Breast epithelium (tissue), 4 donors: ENCODE results near the gene GSK3A. TPM values are rescaled to one million over a fixed set of nuclear protein-coding genes. Genes with fewer than 3 reads are reported as not detected.

Source experiments
- DNase-seq, 2 donors: peaks; one replicate each; pipeline ENCODE4 v3.0.0-alpha.2; 2019; ENCODE audit warnings: low spot score in 2 of 2
- H3K27ac ChIP-seq, 2 donors: fragments of 200-600 bp; sonication (generic) in 1 of 2; one replicate each; pipeline ENCODE4 v1.5.1; 2016 to 2019; ENCODE audit warnings: mild to moderate bottlenecking in 1 of 2
- H3K27me3 ChIP-seq, 2 donors: fragments of 200-600 bp; sonication (generic) in 1 of 2; one replicate each; pipeline versions ENCODE4 v1.5.1 to v1.6.0; 2017 to 2019; ENCODE audit warnings: control low read depth in 1 of 2, mild to moderate bottlenecking in 1 of 2
- H3K36me3 ChIP-seq: fragments of 200-600 bp; one replicate; pipeline ENCODE4 v1.5.1; 2019
- H3K4me1 ChIP-seq, 2 donors: fragments of 200-600 bp; sonication (generic); one replicate each; pipeline ENCODE4 v1.5.1; 2016 to 2019; ENCODE audit warnings: control low read depth in 1 of 2
- H3K4me3 ChIP-seq, 3 donors: fragments of 200-600 bp; sonication (generic); 1 replicate in 2 of 3; 2 replicates in 1 of 3; pipeline ENCODE4 v1.5.1; 2016 to 2019; ENCODE audit warnings: mild to moderate bottlenecking in 3 of 3, moderate library complexity in 2 of 3
- H3K9me3 ChIP-seq, 2 donors: fragments of 200-600 bp; sonication (generic) in 1 of 2; one replicate each; pipeline ENCODE4 v1.5.1; 2016 to 2019; ENCODE audit warnings: control low read depth in 1 of 2
- POLR2A ChIP-seq: fragments of 450-650 bp; IDR thresholded peaks from one replicate; pipeline ENCODE4 v1.6.1; 2016; ENCODE audit warnings: antibody characterized with exemption, mild to moderate bottlenecking, moderate library complexity
- POLR2AphosphoS5 ChIP-seq, 3 donors: sonication (generic); formaldehyde crosslinking; IDR thresholded peaks; one replicate each; pipeline ENCODE4 v1.6.1; 2017; ENCODE audit warnings: antibody characterized with exemption in 3 of 3
- intact Hi-C: fragments of 100-400 bp; cut with DNase I; formaldehyde crosslinking; loops from one replicate; pipeline ENCODE4 v1.15.1; 2023; ENCODE audit warnings: low total_unique reads
- total RNA-seq, 3 donors: library from RNA; depleted of rRNA; stranded (reverse); fragments of >200 nt; gene quantifications; one replicate each; pipeline ENCODE4 v1.1.0, GENCODE V29; 2016
- TF ChIP-seq, protein P1 (sequence below), 3 donors: fragments of 450-650 bp; IDR thresholded peaks; one replicate each; pipeline ENCODE4 v1.5.1; 2016 to 2017; ENCODE audit warnings: antibody characterized with exemption in 3 of 3, mild to moderate bottlenecking in 3 of 3, moderate library complexity in 3 of 3

The GSK3A gene
- total RNA-seq, 3 donors from 2014 or later, result 18.7 to 22.1 (median 19.8) TPM

DNA sequence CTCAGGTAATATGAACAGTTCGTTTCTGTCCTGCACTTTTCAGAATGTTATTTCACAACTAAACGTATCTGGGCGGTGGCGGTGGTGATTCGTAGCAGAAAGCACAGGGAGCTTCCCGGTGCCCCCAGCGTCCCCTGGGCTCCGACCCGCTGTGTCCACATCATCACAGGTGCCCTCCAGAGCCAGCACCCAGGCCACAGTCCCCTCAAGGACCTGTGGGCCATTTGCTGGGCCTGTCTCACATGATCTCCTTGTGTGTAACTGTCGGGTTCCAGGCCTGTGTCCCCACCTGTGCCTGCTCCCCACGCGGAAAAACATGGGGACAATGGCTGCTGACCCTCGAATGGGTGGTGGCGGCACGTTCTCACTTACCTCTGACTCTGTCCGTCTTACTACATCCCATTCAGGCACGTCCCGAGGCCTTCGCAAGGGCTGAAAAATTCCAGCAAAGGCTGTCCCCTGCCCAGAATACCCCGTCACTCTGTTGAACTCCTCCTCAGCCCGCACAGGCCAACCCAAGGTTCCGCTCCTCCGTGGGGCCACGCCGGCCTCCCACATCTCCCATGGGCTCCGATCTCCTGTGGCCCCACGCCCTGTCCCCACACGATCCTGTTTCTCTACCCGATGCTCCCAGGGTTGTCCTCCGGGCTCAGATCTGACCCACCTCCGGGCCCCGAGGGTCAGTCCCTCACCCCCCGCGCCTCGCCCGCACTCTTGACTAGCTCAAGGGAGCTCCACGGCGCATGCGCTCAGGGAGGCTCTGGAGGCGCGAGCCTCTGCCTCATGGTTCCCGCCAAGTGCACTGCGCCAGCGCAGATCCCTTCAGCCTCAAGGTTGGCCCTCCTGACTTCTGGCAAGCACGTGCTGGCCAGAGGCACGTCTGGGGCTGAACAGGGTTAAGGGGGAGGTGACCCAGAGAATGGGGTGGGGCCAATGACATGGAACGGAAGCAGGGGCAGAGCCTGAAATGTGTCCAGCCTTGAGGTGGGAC lies 46.1 kb downstream of the GSK3A start:
- Histone ChIP-seq H3K27me3 (no peaks in the 10 kb centered on the region), H3K9me3 (peaks cover 0 to 5% of the 10 kb centered on the region in 2 donors), H3K4me1 (no peaks in the 10 kb centered on the region), H3K4me3 (no peak overlapping the region), H3K36me3 (no peaks in the 10 kb centered on the region), H3K27ac (no peak overlapping the region)
- intact Hi-C loops, result no loop called here
- DNase-seq, result no peak
- TF ChIP-seq, protein P1, sequence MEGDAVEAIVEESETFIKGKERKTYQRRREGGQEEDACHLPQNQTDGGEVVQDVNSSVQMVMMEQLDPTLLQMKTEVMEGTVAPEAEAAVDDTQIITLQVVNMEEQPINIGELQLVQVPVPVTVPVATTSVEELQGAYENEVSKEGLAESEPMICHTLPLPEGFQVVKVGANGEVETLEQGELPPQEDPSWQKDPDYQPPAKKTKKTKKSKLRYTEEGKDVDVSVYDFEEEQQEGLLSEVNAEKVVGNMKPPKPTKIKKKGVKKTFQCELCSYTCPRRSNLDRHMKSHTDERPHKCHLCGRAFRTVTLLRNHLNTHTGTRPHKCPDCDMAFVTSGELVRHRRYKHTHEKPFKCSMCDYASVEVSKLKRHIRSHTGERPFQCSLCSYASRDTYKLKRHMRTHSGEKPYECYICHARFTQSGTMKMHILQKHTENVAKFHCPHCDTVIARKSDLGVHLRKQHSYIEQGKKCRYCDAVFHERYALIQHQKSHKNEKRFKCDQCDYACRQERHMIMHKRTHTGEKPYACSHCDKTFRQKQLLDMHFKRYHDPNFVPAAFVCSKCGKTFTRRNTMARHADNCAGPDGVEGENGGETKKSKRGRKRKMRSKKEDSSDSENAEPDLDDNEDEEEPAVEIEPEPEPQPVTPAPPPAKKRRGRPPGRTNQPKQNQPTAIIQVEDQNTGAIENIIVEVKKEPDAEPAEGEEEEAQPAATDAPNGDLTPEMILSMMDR (IDR thresholded peaks at IDR 0.05), result no peak
- TF ChIP-seq POLR2A, result no peak
- TF ChIP-seq POLR2AphosphoS5 (IDR thresholded peaks at IDR 0.05), result no peak

DNA sequence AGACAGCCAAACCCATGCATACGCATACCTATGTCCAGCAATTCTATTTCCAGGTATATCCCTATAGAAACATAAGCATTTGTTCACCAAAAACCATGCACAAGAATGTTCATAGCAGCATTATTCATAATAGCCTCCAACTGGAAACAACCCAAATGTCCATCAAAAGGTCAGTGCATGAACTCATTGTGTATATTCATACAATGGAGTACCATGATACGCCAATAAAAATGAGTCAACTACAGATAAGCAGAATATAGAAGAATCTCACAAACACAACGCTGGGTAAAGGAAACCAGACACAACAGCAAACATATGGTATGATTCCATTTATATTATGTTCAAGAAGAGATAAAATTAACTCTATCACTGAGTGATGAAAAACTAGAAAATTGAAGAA lies 48.7 kb downstream of the GSK3A start:
- Histone ChIP-seq H3K27ac (no peak overlapping the region), H3K9me3 (peaks cover 0 to 5% of the 10 kb centered on the region in 2 donors), H3K36me3 (no peaks in the 10 kb centered on the region), H3K27me3 (no peaks in the 10 kb centered on the region), H3K4me1 (no peaks in the 10 kb centered on the region), H3K4me3 (no peak overlapping the region)
- no peak for DNase-seq
- no peak for TF ChIP-seq POLR2AphosphoS5 (IDR thresholded peaks at IDR 0.05)
- TF ChIP-seq, protein P1 (IDR thresholded peaks at IDR 0.05), result no peak
- intact Hi-C loops, result no loop called here

DNA sequence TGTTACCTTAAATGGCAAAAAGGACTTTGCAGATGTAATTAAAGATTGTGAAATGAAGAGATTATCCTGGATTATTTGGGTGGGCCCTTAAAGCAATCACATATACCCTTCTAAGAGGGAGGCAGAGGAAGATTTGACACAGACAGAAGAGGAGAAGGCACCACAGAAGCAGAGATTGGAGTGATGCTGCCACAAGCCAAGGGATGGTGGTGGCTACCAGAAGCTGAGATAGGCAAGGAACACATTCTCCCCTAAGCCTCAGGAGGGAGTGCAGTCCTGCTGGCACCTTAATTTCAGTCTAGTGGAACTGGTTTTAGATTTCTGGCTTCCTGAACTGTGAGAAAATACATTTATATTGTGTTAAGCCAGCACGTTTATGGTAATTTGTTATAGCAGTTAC lies 49.1 kb downstream of the GSK3A start:
- DNase-seq, result no peak
- Histone ChIP-seq H3K4me3 (no peak overlapping the region), H3K9me3 (peaks cover 0 to 5% of the 10 kb centered on the region in 2 donors), H3K4me1 (no peaks in the 10 kb centered on the region), H3K27ac (no peak overlapping the region), H3K27me3 (no peaks in the 10 kb centered on the region), H3K36me3 (no peaks in the 10 kb centered on the region)
- TF ChIP-seq POLR2A (no peak), POLR2AphosphoS5 (IDR thresholded peaks at IDR 0.05) (no peak)
- TF ChIP-seq, protein P1 (IDR thresholded peaks at IDR 0.05), result no peak
- intact Hi-C loops, result no loop called here

DNA sequence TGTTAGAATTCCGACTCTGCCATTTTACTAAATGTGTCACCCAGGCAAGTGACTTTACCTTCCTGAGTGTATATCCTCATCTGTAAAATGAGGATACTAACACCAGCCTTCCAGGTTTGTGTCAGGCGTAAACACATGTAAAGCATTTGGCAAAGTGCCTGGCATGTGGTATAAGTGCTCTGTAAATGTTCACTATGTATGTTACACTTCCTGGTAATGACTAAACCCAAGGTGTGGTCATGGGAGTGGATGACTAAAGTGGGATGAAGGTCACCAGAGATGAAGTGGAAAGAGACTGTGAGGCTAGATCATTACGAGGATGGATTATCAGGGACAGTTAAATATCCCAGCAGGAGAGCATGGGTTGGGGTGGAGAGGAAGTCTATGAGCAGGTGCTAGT lies 50.5 kb downstream of the GSK3A start:
- no peaks in the 10 kb centered on the region for H3K36me3 ChIP-seq
- intact Hi-C loops, result no loop called here
- H3K4me1 ChIP-seq, result no peaks in the 10 kb centered on the region
- peaks cover 0 to 5% of the 10 kb centered on the region in 2 donors for H3K9me3 ChIP-seq
- no peak for DNase-seq
- no peaks in the 10 kb centered on the region for H3K27me3 ChIP-seq
- no peak overlapping the region for H3K27ac ChIP-seq
- no peak for TF ChIP-seq POLR2A
- no peak for TF ChIP-seq POLR2AphosphoS5 (IDR thresholded peaks at IDR 0.05)
- TF ChIP-seq, protein P1 (IDR thresholded peaks at IDR 0.05), result no peak
- H3K4me3 ChIP-seq, result no peak overlapping the region

DNA sequence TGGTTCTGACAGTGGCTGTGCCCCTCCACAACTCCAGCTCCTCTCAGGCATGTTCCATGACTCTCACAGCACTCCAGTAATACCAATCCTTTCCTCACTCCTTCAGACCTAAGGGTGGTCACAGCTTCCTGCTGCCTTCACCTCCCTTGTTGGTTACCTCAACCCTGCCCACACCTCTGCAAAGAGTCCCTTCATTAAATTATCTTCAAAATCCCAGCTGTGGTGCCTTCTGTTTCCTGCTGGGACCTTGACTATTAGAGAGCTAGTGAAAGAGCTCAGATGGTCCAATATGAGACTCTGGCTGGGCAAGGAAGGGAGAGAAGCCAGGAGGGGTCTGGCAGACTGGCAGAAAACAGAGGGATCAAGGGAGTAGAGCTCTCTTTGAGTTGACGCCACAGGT lies 51.1 kb downstream of the GSK3A start:
- Histone ChIP-seq H3K4me3 (no peak overlapping the region), H3K9me3 (peaks cover 0 to 5% of the 10 kb centered on the region in 2 donors), H3K36me3 (no peaks in the 10 kb centered on the region), H3K27me3 (no peaks in the 10 kb centered on the region), H3K27ac (no peak overlapping the region), H3K4me1 (no peaks in the 10 kb centered on the region)
- intact Hi-C loops, result no loop called here
- DNase-seq, result no peak
- TF ChIP-seq, protein P1 (IDR thresholded peaks at IDR 0.05), result no peak
